ENCODE measurements around the gene PPP1R1B.

Gene PPP1R1B

DNA sequence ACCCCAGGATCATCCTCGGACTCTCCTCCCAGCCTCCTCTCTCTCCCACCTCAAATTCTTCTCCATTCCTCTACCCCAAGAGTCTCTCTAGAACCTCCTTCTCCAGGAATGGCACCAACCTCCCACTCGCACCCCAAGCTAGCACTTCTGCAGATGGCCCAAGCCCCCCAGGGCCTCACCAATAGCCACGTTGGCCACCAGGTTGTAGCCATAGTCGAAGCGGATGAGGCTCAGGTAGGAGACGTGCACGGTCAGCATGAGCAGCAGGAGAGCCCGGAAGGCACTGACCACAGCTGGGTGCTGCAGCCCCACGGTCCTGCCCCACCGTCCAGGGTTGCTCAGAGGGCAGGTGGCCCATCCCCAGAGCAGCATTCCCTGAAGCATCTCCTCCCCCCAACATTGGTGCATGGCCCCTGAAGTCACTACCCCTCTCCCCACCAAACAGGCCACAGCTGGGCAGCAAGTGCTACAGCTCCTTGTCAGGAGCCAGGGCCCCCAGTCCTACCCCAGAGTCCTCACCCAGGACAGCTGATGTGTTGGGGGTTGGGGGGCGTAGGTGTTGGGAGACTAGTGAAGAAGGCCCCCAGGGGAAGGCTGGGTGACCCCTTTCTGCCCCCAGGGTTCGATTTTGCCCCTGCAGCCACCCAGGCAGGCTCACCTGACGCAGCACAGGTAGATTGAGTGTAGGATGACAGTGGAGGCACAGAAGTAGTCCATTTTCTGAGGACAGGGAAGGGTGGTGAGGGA, 46.8 kb downstream of the PPP1R1B start:
- Histone ChIP-seq H3K27ac (peak overlapping the region in 1 of 21 experiments; percentile 79), H3K4me3 (no peak overlapping the region)

DNA sequence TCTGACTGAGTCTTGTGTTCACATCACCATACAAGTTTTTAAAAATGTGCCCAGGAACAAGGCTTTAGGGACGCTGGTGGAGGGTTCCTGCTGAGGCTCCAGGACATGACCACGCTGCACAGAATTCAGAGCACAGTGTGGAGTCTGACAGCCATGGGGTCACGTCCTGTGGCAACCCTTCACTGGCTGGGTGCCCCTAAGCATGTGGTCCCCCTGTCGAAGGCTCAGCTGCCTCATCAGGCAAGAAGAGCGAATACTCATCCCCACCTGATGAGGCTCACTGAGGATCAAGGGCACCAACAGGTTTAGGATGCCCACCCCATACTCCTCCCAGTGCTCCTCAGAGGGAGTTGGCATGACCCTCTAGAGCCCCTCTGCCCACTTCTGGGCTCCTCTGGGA, 47.4 kb downstream of the PPP1R1B start:
- Histone ChIP-seq H3K27ac (peak overlapping the region in 9 of 21 experiments; percentile 0 to 85 (median 74)), H3K4me3 (no peak overlapping the region)

DNA sequence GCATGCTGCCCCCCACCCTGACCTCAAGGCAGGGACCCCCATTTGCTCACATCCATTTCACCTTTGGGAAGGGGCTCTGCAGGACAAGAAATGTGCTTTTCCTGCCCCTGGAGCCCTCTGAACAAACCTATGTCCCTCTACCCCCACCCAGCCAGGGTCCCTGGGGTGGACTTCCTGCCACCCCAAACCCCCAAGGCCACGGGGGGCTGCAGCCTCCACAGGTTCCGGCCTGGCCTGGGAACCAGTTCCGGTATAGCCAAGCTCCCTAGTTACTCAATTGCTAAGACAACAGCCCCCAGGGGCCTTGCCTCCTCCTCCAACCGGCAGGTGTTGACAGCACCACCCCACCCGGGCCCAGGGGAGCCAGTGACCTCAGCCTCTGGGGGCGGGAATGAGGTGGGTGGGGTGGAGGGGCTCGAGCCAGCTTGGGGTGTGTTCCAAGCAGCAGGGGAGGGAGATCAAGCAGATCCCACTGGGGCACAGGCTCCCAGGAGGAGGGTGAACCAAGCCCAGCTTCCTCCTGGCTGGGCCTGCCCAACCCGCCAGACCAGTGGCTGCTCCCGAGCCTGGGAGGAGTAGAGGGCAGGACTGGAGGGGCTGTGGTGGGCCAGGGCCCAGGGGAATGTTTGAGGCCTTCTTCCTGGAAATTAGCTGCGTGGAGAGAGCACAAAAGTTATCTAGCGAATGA, 48.1 kb downstream of the PPP1R1B start:
- peak overlapping the region in 20 of 21 experiments; percentile 15 to 85 (median 72) for H3K27ac ChIP-seq
- H3K4me3 ChIP-seq, result no peak overlapping the region

DNA sequence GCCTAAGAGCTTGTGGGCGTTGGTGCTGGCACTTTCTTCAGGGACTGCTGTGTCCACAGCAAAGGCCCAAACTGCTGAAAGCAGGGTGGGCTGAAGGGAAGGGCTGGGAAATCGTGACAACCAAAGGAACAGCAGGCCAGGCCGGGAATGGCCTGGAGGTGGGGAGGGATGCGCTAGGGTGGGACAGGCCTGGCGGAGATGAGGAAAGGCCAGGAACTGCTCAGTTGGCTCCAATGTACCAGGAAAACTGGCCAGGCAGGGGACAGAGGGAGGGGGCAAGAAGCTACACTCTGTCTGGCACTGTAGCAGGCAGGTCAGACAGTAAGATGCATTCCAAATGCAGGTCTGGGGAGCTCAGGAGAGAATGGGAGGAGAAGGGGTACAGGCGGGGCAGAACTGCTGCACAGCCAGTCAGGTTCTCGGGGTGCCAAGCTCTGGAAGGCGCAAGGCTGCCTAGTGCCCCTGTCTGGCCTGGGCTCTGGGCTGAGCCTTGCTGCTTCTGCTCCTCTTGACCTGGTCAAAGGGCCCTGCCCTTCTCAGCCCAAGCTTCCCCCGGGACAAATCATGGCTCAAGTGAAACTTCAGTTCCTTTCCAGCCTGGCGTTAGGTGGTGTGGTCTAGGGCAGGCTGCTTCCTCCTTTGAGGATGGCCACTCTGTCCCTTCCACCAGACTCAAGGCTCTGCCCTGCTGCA, 48.8 kb downstream of the PPP1R1B start:
- Histone ChIP-seq H3K4me3 (no peak overlapping the region), H3K27ac (peak overlapping the region in 20 of 21 experiments; percentile 15 to 85 (median 72))

DNA sequence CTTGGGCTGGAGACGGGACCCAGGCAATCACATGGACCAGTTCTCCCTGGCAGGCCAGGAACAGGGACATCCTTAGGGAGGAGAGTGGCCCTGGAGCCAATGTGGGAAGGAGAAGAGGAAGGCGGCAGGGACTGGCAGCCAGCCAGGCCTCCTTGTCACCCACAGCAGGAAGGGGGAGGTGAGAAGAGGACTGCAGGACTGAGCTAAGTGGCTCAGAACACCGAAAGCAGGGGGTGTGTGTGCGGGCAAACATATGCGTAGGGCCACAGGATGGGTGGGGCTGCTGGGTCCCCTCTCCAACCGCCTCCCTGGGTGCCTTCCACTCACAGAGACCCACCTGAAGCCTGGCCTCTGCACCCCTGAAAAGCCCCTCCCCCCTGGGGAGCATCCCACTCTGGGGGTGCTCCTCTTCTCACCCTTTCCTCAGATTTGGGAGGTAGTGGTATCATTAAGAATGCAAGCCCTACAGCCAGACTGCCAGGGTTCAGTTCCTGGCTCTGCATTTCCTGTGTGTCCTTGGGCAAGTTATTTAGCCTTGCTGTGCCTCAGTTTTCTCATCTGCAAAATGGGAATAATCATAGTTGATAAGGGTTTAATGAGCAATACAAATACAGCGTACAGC, 49.6 kb downstream of the PPP1R1B start:
- Histone ChIP-seq H3K4me3 (no peak overlapping the region), H3K27ac (peak overlapping the region in 17 of 21 experiments; percentile 44 to 85 (median 77))

DNA sequence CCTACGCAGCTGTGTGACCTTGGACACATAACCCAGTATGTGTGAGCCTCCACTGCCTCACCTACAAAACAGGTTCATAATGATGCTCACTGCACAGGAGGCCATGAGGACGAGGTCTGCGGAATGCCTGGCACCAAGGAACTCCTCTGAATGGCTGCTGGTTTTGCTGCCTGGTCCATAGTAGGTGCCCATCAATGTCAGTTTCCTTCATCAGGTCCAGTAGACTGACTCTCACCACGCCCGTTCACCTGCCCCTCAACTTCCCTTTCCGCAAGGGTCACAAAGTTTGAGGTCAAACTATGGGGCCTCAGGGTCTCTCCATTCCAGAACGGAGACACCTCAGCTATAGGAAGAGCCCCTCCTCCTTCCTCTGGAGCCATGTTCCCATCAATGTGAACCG, 50.3 kb downstream of the PPP1R1B start:
- peak overlapping the region in 3 of 21 experiments; percentile 21 to 85 (median 57) for H3K27ac ChIP-seq
- no peak overlapping the region for H3K4me3 ChIP-seq

DNA sequence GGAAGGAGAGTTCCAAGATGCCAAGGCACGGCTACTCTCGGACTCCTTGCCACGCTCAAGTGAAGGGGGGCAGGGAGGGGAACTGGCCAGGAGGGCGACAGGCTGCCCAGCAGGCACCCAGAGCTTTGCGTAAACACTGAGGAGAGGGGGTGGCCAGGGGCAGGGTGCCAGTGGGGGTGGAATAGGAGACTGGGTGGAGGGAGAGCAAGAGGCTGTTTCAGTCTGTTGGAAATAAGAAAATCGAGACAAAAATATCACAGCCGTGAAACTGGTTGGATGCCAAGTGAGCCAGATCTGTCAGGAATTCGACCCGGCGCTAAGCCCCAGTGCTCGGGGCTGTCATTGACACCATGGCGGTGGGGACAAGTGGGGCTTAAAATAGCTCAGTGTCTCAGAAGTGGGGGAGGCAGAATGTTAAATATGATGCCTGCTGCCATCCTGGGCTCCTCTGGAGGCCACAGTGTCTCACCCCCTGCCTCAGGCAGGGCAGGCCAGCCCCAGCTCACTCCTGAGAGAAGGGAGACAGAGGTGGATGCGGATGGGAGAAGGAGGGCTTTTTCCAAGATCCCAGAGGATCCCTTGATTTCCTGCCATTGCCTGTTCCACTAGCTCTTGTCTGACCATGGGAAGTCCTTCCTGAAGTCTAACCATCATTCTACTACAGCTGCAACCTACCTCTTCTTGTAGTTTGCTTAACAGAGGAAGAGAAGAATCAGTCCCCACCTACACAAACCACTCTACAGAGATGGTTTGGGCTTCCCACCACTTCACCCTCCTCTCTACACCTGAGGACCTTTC, 51.0 kb downstream of the PPP1R1B start:
- Histone ChIP-seq H3K27ac (peak overlapping the region in 2 of 21 experiments; percentile 38 to 57), H3K4me3 (no peak overlapping the region)

DNA sequence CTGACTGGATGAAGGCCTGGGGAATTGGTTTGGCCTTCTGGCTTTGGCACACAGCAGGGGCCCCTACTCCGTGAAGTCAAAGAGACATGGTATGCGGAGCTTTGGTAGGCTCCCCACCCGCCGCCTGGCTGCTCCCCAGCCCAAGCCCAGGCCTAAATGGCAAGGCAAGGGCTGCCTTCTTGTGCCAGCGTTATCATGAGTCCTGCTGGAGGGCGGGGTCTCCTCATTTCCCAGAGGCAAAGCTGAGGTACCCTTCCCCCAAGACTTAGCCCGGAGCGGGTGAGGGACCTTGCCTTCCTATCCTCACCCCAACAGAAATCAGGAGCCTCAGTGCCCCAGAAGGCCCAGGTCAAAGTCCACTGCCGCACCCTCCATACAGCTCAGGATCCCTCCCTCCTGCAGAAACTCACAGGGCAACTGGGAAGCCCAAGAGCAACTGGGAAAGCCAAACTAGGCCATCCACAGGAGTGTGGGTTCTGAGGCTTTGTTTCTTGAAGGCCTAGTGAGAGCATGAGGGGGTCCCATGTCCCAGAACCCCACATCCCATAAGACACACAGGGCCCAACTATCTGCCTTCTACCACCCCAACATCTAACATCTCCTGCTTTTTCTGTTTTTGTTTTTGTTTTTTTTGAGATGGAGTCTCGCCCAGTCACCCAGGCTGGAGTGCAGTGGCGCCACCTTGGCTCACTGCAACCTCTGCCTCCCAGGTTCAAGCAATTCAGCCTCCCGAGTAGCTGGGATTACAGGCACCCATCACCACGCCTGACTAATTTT, 51.8 kb downstream of the PPP1R1B start:
- peak overlapping the region in 5 of 21 experiments; percentile 16 to 79 (median 57) for H3K27ac ChIP-seq
- H3K4me3 ChIP-seq, result no peak overlapping the region

DNA sequence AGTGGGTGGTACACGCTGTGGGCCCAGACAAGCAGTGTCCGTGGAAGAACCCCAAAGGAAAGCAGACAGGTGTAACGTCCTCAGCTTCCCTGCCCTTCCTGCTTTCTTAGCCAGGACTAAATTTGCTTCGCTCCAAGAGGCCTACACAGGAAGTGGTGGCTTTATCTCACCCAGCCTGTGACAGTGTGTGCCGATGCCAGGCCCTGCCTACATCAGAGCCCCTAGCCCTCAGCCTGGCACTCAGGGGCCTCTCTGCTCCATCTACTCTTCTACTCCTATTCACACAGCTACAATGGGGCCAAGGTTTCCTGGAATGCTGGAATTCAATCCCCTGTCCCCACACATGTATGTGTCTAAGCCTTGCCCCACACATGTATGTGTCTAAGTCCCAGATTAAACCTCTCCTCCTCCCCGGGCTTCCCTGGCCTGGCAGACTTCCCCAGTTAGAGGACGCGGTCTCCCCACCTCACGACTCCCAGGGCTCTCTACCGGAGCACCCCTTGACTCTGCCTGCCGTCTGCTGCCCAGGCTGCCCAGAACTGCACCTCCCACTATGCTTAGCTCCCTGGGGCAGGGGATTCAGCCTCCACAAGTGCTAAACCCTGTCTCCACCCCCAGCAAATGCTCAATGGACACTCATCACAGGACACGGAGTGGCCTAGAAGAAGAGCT, 52.9 kb downstream of the PPP1R1B start:
- Histone ChIP-seq H3K4me3 (no peak overlapping the region), H3K27ac (peak overlapping the region in 10 of 21 experiments; percentile 11 to 79 (median 55))

DNA sequence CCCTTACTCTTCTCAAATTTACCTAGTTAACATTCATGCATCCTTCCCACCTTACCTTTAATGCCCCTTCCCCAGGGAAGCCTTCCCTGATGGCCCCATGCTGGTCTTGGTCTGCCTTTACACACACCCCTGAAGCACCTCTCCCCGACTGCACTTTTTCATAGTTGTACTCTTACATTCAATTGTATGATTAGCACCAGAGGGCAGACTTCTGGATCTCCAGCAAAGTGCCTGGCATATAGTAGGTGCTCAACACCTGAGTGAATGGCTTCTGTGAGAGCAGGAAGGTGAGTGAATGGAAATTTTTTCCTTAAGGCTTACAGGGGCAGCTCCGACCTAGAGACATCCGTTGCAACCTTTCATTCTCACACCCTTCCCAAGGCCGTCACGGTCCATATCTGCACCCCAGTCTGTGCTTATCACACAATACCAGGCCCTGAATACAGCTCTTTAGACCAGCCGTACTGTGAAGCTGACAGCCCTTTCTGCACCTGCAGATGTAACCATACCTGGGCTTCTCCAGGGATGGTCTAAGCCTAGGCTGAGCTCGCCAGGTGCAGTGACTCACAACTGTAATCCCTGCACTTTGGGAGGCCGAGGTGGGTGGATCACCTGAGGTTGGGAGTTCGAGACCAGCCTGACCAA, 56.7 kb downstream of the PPP1R1B start:
- Histone ChIP-seq H3K4me3 (no peak overlapping the region), H3K27ac (no peak overlapping the region)

DNA sequence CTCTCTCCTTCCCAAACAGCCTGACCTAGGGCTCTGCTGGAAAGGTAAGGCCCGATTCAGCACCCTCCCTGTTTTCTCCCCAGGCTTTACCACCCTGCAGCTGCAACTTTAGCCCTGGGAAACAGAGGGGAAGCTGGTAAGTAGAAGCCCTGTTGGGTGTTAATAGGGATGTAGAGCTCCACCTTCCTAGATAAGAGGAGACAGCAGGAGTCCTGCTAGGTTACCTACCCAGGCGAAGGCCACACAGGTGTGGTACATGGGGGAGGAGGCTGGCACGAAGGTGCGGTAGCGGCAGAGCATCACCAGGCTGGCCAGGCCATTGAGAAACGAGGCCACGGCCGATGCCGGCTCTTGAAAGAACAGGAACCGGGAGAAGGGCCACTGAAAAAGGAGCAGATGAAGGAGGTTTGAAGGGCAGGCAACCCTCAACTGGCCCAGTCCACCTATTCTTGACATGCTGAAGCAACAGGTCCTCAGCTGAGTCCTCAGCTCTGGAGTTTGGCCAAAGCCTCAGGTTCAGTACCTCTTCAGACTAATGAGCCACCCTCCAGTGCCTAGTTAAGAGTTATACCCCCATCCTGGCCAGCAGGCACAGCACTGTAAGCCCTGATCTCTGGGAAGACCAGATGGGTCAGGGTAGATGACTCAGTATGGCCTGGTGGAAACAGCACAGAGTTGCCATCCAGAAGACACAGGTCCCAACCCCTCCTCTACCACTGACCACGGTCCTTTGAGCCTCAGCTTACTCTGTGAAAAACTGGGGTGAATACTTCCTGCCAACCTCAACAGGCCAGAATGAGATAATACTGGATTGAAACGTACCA, 57.8 kb downstream of the PPP1R1B start:
- Histone ChIP-seq H3K4me3 (no peak overlapping the region), H3K27ac (no peak overlapping the region)

All from skin epidermis (tissue), 12 donors.